Stomach (tissue), 4 donors: Measurements from ENCODE around the gene UGT1A7.

Source experiments
- CTCF ChIP-seq, 7 experiments: fragments of 450-650 bp in 4 of 7; fragments of 200-600 bp in 3 of 7; sonication (generic) in 3 of 7; IDR thresholded peaks; one replicate each; pipeline ENCODE4 v1.5.1; 2016 to 2019; ENCODE audit warnings: antibody characterized with exemption in 7 of 7, control low read depth in 2 of 7, mild to moderate bottlenecking in 1 of 7
- POLR2A ChIP-seq, 4 donors: fragments of 450-650 bp; IDR thresholded peaks; one replicate each; pipeline ENCODE4 v1.6.1; 2016; ENCODE audit warnings: antibody characterized with exemption in 4 of 4, control low read depth in 2 of 4, mild to moderate bottlenecking in 1 of 4, moderate library complexity in 1 of 4

- no peak for TF ChIP-seq CTCF (IDR thresholded peaks at IDR 0.05)
- no peak for TF ChIP-seq POLR2A (IDR thresholded peaks at IDR 0.05)
Measured at GRCh38 chr2:233775414-233775813, 93.7 kb downstream of the UGT1A7 start.
